Colonic mucosa (tissue), 4 donors: Measurements from ENCODE around the gene LIPM. TPM values are rescaled to one million over a fixed set of nuclear protein-coding genes. Genes with fewer than 3 reads are reported as not detected.

ENCODE experiments used
- DNase-seq: peaks from one replicate; pipeline ENCODE4 v3.0.0-alpha.2; 2020
- H3K27ac ChIP-seq: fragments of 200-600 bp; one replicate; pipeline ENCODE4 v1.8.0; 2021
- H3K27me3 ChIP-seq: fragments of 200-600 bp; one replicate; pipeline ENCODE4 v1.8.0; 2021
- H3K36me3 ChIP-seq: fragments of 200-600 bp; one replicate; pipeline ENCODE4 v1.8.0; 2021
- H3K4me1 ChIP-seq: fragments of 200-600 bp; one replicate; pipeline ENCODE4 v1.8.0; 2021; ENCODE audit warnings: mild to moderate bottlenecking
- H3K4me3 ChIP-seq: fragments of 200-600 bp; one replicate; pipeline ENCODE4 v1.8.0; 2021
- H3K9ac ChIP-seq, 2 donors: one replicate each; pipeline ENCODE4 v1.7.0; 2013; ENCODE audit warnings: control low read depth in 2 of 2, low read depth in 2 of 2, low read length in 2 of 2
- H3K9me3 ChIP-seq: fragments of 200-600 bp; one replicate; pipeline ENCODE4 v1.8.0; 2021
- CTCF ChIP-seq: fragments of 200-600 bp; IDR thresholded peaks from one replicate; pipeline ENCODE4 v1.8.0; 2022; ENCODE audit warnings: antibody characterized with exemption, mild to moderate bottlenecking
- intact Hi-C: fragments of 100-400 bp; cut with DNase I; formaldehyde crosslinking; loops from one replicate; pipeline ENCODE4 v1.14.1; 2022
- total RNA-seq, 2 donors: library from RNA; stranded (reverse); fragmentation: NEBNext Ultra II Directional in 1 of 2; extraction: Animal tissue kit (Norgen Biotek cat#: 25700) in 1 of 2; gene quantifications; one replicate each; pipeline ENCODE4 v1.2.1, GENCODE V29; 2021
- donor health status: healthy.
- donor health status: DM: no; HTN: no; CAD: no.
- donor health status: DM: no; HTN: no; CAD: no.

Gene LIPM
- total RNA-seq, 2 donors from 2014 or later: not detected

GRCh38 chr10:88827671-88828070 lies 25.1 kb downstream of the LIPM start:
- Histone ChIP-seq H3K27me3 (no peaks in the 10 kb centered on the region), H3K4me1 (no peaks in the 10 kb centered on the region), H3K4me3 (no peak overlapping the region), H3K9me3 (no peaks in the 10 kb centered on the region), H3K27ac (no peak overlapping the region), H3K9ac (no peak overlapping the region), H3K36me3 (no peaks in the 10 kb centered on the region)
- intact Hi-C loops: no loop called here
- no peak for TF ChIP-seq CTCF
- DNase-seq: no peak

- H3K9me3 ChIP-seq: no peaks in the 10 kb centered on the region
- intact Hi-C loops: no loop called here
- DNase-seq: no peak
- TF ChIP-seq CTCF: no peak
- H3K4me1 ChIP-seq: no peaks in the 10 kb centered on the region
- no peak overlapping the region for H3K9ac ChIP-seq
- no peak overlapping the region for H3K4me3 ChIP-seq
- H3K27ac ChIP-seq: no peak overlapping the region
- H3K36me3 ChIP-seq: no peaks in the 10 kb centered on the region
- H3K27me3 ChIP-seq: no peaks in the 10 kb centered on the region
Measured at GRCh38 chr10:88828310-88828709, 25.8 kb downstream of the LIPM start.

GRCh38 chr10:88830643-88831268 lies 28.2 kb downstream of the LIPM start:
- intact Hi-C loops: no loop called here
- no peak overlapping the region for H3K4me3 ChIP-seq
- TF ChIP-seq CTCF: no peak
- H3K4me1 ChIP-seq: no peaks in the 10 kb centered on the region
- no peak overlapping the region for H3K27ac ChIP-seq
- no peaks in the 10 kb centered on the region for H3K9me3 ChIP-seq
- no peak for DNase-seq
- no peaks in the 10 kb centered on the region for H3K36me3 ChIP-seq
- no peak overlapping the region for H3K9ac ChIP-seq
- H3K27me3 ChIP-seq: no peaks in the 10 kb centered on the region

GRCh38 chr10:88831709-88832108 lies 29.2 kb downstream of the LIPM start:
- TF ChIP-seq CTCF: no peak
- intact Hi-C loops: no loop called here

GRCh38 chr10:88832376-88832775 lies 29.8 kb downstream of the LIPM start:
- no peak overlapping the region for H3K4me3 ChIP-seq
- H3K27me3 ChIP-seq: no peaks in the 10 kb centered on the region
- intact Hi-C loops: no loop called here
- no peaks in the 10 kb centered on the region for H3K36me3 ChIP-seq
- H3K9ac ChIP-seq: no peak overlapping the region
- no peak for DNase-seq
- no peak overlapping the region for H3K27ac ChIP-seq
- H3K4me1 ChIP-seq: no peaks in the 10 kb centered on the region
- no peaks in the 10 kb centered on the region for H3K9me3 ChIP-seq
- no peak for TF ChIP-seq CTCF

More at GRCh38 chr10:88831709-88832108, 29.2 kb downstream of the LIPM start:
- no peaks in the 10 kb centered on the region for H3K4me1 ChIP-seq
- no peak for DNase-seq
- no peak overlapping the region for H3K9ac ChIP-seq
- H3K27ac ChIP-seq: no peak overlapping the region
- no peaks in the 10 kb centered on the region for H3K36me3 ChIP-seq
- no peaks in the 10 kb centered on the region for H3K9me3 ChIP-seq
- no peak overlapping the region for H3K4me3 ChIP-seq
- no peaks in the 10 kb centered on the region for H3K27me3 ChIP-seq
